Activated naive CD8-positive, alpha-beta T cell treated with anti-CD3 and anti-CD28 coated beads, Interleukin-2, amount 50 U/mL, for 24 hours (primary cell): ENCODE results near the gene USP54.
"Not testable (repeated sequence)": the region's sequence is repeated elsewhere in the genome, so short reads cannot be mapped to it uniquely, and the experiment has no call there.

ENCODE experiments used
- ATAC-seq: fragments of 150-1000 bp; cut with Tn5 transposase; one replicate; pipeline ENCODE4 v1.10.0; 2021
- DNase-seq: peaks from one replicate; pipeline ENCODE4 v3.0.0; 2021
- H3K27ac Mint-ChIP-seq: one replicate; pipeline ENCODE4 v1.8.0; 2021; ENCODE audit warnings: mild to moderate bottlenecking, mixed read lengths
- H3K27me3 Mint-ChIP-seq: one replicate; pipeline ENCODE4 v1.8.0; 2021; ENCODE audit warnings: mixed read lengths
- H3K36me3 Mint-ChIP-seq: one replicate; pipeline ENCODE4 v1.8.0; 2021; ENCODE audit warnings: low read depth, mixed read lengths
- H3K4me1 Mint-ChIP-seq: one replicate; pipeline ENCODE4 v1.8.0; 2021; ENCODE audit warnings: mixed read lengths
- H3K4me3 Mint-ChIP-seq: one replicate; pipeline ENCODE4 v1.8.0; 2021; ENCODE audit warnings: mild to moderate bottlenecking, moderate library complexity, mixed read lengths
- H3K9me3 Mint-ChIP-seq: one replicate; pipeline ENCODE4 v1.8.0; 2021; ENCODE audit warnings: mixed read lengths

USP54 gene

GRCh38 chr10:73567025-73567424, 24.1 kb downstream of the USP54 start:
- not testable (repeated sequence) for ATAC-seq, H3K4me1 Mint-ChIP-seq, DNase-seq, H3K9me3 Mint-ChIP-seq, H3K36me3 Mint-ChIP-seq, H3K27ac Mint-ChIP-seq, H3K4me3 Mint-ChIP-seq, H3K27me3 Mint-ChIP-seq

GRCh38 chr10:73561192-73561591, 29.9 kb downstream of the USP54 start:
- no peaks in the 10 kb centered on the region for H3K4me1 Mint-ChIP-seq
- H3K27ac Mint-ChIP-seq = no peak overlapping the region
- no peaks in the 10 kb centered on the region for H3K27me3 Mint-ChIP-seq
- H3K36me3 Mint-ChIP-seq = no peaks in the 10 kb centered on the region
- no peak for DNase-seq
- no peak for ATAC-seq
- no peak overlapping the region for H3K4me3 Mint-ChIP-seq
- H3K9me3 Mint-ChIP-seq = no peaks in the 10 kb centered on the region

- Mint-ChIP-seq H3K9me3 (no peaks in the 10 kb centered on the region), H3K36me3 (no peaks in the 10 kb centered on the region)
- DNase-seq = no peak
Observed at GRCh38 chr10:73559590-73559989, 31.6 kb downstream of the USP54 start.

GRCh38 chr10:73556855-73557254, 34.3 kb downstream of the USP54 start:
- H3K27me3 Mint-ChIP-seq = no peaks in the 10 kb centered on the region
- DNase-seq (no peak), ATAC-seq (no peak)
- no peak overlapping the region for H3K27ac Mint-ChIP-seq
- H3K4me3 Mint-ChIP-seq = no peak overlapping the region
- no peaks in the 10 kb centered on the region for H3K36me3 Mint-ChIP-seq
- H3K9me3 Mint-ChIP-seq = no peaks in the 10 kb centered on the region
- no peaks in the 10 kb centered on the region for H3K4me1 Mint-ChIP-seq

More at GRCh38 chr10:73559590-73559989, 31.6 kb downstream of the USP54 start:
- H3K27ac Mint-ChIP-seq = no peak overlapping the region
- ATAC-seq = no peak
- H3K4me3 Mint-ChIP-seq = no peak overlapping the region
- no peaks in the 10 kb centered on the region for H3K27me3 Mint-ChIP-seq
- H3K4me1 Mint-ChIP-seq = no peaks in the 10 kb centered on the region

GRCh38 chr10:73554721-73555120, 36.4 kb downstream of the USP54 start:
- Mint-ChIP-seq H3K9me3 (no peaks in the 10 kb centered on the region), H3K27me3 (no peaks in the 10 kb centered on the region), H3K27ac (no peak overlapping the region), H3K4me3 (no peak overlapping the region), H3K4me1 (no peaks in the 10 kb centered on the region), H3K36me3 (no peaks in the 10 kb centered on the region)
- ATAC-seq = no peak
- DNase-seq = no peak

- Mint-ChIP-seq H3K9me3 (no peaks in the 10 kb centered on the region), H3K27me3 (no peaks in the 10 kb centered on the region), H3K4me3 (no peak overlapping the region), H3K36me3 (no peaks in the 10 kb centered on the region), H3K4me1 (no peaks in the 10 kb centered on the region), H3K27ac (no peak overlapping the region)
- ATAC-seq (no peak), DNase-seq (no peak)
Observed at GRCh38 chr10:73553761-73554160, 37.4 kb downstream of the USP54 start.

- Mint-ChIP-seq H3K27ac (no peak overlapping the region), H3K4me3 (no peak overlapping the region), H3K9me3 (no peaks in the 10 kb centered on the region), H3K4me1 (no peaks in the 10 kb centered on the region), H3K36me3 (no peaks in the 10 kb centered on the region), H3K27me3 (no peaks in the 10 kb centered on the region)
- ATAC-seq (no peak), DNase-seq (no peak)
Observed at GRCh38 chr10:73552819-73553715, 38.1 kb downstream of the USP54 start.

- DNase-seq = no peak
- H3K9me3 Mint-ChIP-seq = no peaks in the 10 kb centered on the region
- no peak overlapping the region for H3K27ac Mint-ChIP-seq
- no peak for ATAC-seq
- no peaks in the 10 kb centered on the region for H3K36me3 Mint-ChIP-seq
- H3K27me3 Mint-ChIP-seq = no peaks in the 10 kb centered on the region
- H3K4me3 Mint-ChIP-seq = no peak overlapping the region
- H3K4me1 Mint-ChIP-seq = no peaks in the 10 kb centered on the region
Observed at GRCh38 chr10:73551515-73551914, 39.6 kb downstream of the USP54 start.

GRCh38 chr10:73545357-73545756, 45.8 kb downstream of the USP54 start:
- no peak overlapping the region for H3K27ac Mint-ChIP-seq
- ATAC-seq = no peak

GRCh38 chr10:73537709-73538108, 53.4 kb downstream of the USP54 start:
- no peak overlapping the region for H3K27ac Mint-ChIP-seq
- peaks cover 11% of the 10 kb centered on the region for H3K4me1 Mint-ChIP-seq
- no peaks in the 10 kb centered on the region for H3K9me3 Mint-ChIP-seq
- H3K36me3 Mint-ChIP-seq = peaks cover 5% of the 10 kb centered on the region
- DNase-seq (no peak), ATAC-seq (no peak)
- H3K27me3 Mint-ChIP-seq = no peaks in the 10 kb centered on the region
- no peak overlapping the region for H3K4me3 Mint-ChIP-seq

More at GRCh38 chr10:73545357-73545756, 45.8 kb downstream of the USP54 start:
- no peaks in the 10 kb centered on the region for H3K27me3 Mint-ChIP-seq
- no peaks in the 10 kb centered on the region for H3K4me1 Mint-ChIP-seq
- H3K4me3 Mint-ChIP-seq = no peak overlapping the region
- no peak for DNase-seq
- no peaks in the 10 kb centered on the region for H3K9me3 Mint-ChIP-seq
- H3K36me3 Mint-ChIP-seq = no peaks in the 10 kb centered on the region

GRCh38 chr10:73537288-73537687, 53.9 kb downstream of the USP54 start:
- Mint-ChIP-seq H3K27ac (no peak overlapping the region), H3K9me3 (no peaks in the 10 kb centered on the region), H3K4me1 (peaks cover 11% of the 10 kb centered on the region), H3K4me3 (no peak overlapping the region), H3K27me3 (no peaks in the 10 kb centered on the region), H3K36me3 (peaks cover 5% of the 10 kb centered on the region)
- ATAC-seq (peak; percentile 72), DNase-seq (no peak)

- no peak for ATAC-seq
- H3K9me3 Mint-ChIP-seq = no peaks in the 10 kb centered on the region
- peaks cover 5% of the 10 kb centered on the region for H3K36me3 Mint-ChIP-seq
- no peak overlapping the region for H3K27ac Mint-ChIP-seq
- DNase-seq = no peak
- no peak overlapping the region for H3K4me3 Mint-ChIP-seq
- H3K27me3 Mint-ChIP-seq = no peaks in the 10 kb centered on the region
- H3K4me1 Mint-ChIP-seq = peaks cover 11% of the 10 kb centered on the region
Observed at GRCh38 chr10:73534857-73535256, 56.3 kb downstream of the USP54 start.

- DNase-seq (peak; percentile 31), ATAC-seq (peak; percentile 66)
- Mint-ChIP-seq H3K4me1 (no peaks in the 10 kb centered on the region), H3K27ac (no peak overlapping the region), H3K36me3 (peaks cover 2% of the 10 kb centered on the region), H3K9me3 (no peaks in the 10 kb centered on the region), H3K27me3 (no peaks in the 10 kb centered on the region), H3K4me3 (no peak overlapping the region)
Observed at GRCh38 chr10:73529089-73529832, 61.9 kb downstream of the USP54 start.

- H3K36me3 Mint-ChIP-seq = peaks cover 2% of the 10 kb centered on the region
- no peak for ATAC-seq
- H3K27ac Mint-ChIP-seq = no peak overlapping the region
- no peak for DNase-seq
- no peaks in the 10 kb centered on the region for H3K27me3 Mint-ChIP-seq
- H3K9me3 Mint-ChIP-seq = no peaks in the 10 kb centered on the region
- H3K4me3 Mint-ChIP-seq = no peak overlapping the region
- H3K4me1 Mint-ChIP-seq = no peaks in the 10 kb centered on the region
Observed at GRCh38 chr10:73522263-73522662, 68.9 kb downstream of the USP54 start.

GRCh38 chr10:73519336-73519735, 71.8 kb downstream of the USP54 start:
- Mint-ChIP-seq H3K9me3 (no peaks in the 10 kb centered on the region), H3K4me3 (no peak overlapping the region), H3K36me3 (no peaks in the 10 kb centered on the region), H3K27me3 (no peaks in the 10 kb centered on the region), H3K4me1 (no peaks in the 10 kb centered on the region), H3K27ac (no peak overlapping the region)
- DNase-seq (no peak), ATAC-seq (no peak)
